Fibroblast of lung (primary cell): Measurements from ENCODE around the gene LCMT2. TPM values are rescaled to one million over a fixed set of nuclear protein-coding genes. Genes with fewer than 3 reads are reported as not detected.

Source experiments
- DNase-seq, 2 donors: peaks; one replicate each; pipeline versions ENCODE4 v3.0.0 to v3.0.0-alpha.2; 2010; ENCODE audit warnings: low read depth in 2 of 2
- H2AFZ ChIP-seq: 2 replicates; pipeline ENCODE4 v1.5.1; 2012; ENCODE audit warnings: low read length, control low read depth, inconsistent platforms
- H3K27ac ChIP-seq: 2 replicates; pipeline ENCODE4 v1.5.1; 2011; ENCODE audit warnings: low read length, control low read depth; ENCODE audit not compliant: insufficient read depth
- H3K27me3 ChIP-seq: 2 replicates; pipeline ENCODE4 v1.5.1; 2011; ENCODE audit warnings: mild to moderate bottlenecking, low read length; ENCODE audit not compliant: control insufficient read depth, insufficient read depth
- H3K36me3 ChIP-seq: 2 replicates; pipeline ENCODE4 v1.5.1; 2011; ENCODE audit warnings: low read length; ENCODE audit not compliant: control insufficient read depth, insufficient read depth
- H3K4me1 ChIP-seq: 2 replicates; pipeline ENCODE4 v1.5.1; 2011; ENCODE audit warnings: low read length; ENCODE audit not compliant: control insufficient read depth, insufficient read depth; ENCODE audit errors: extremely low read depth
- H3K4me2 ChIP-seq: 2 replicates; pipeline ENCODE4 v1.5.1; 2011; ENCODE audit warnings: low read length, control low read depth; ENCODE audit not compliant: insufficient read depth; ENCODE audit errors: extremely low read depth
- H3K4me3 ChIP-seq, 4 experiments: fragments of 200-600 bp in 1 of 4; sonication (generic) in 1 of 4; replicated peaks in 1 of 4; 2 replicates each; pipeline ENCODE4 v1.5.1; 2011 to 2016; ENCODE audit warnings: low read length in 4 of 4, low read depth in 3 of 4, mild to moderate bottlenecking in 3 of 4, control low read depth in 2 of 4, inconsistent platforms in 1 of 4, mixed read lengths in 1 of 4; ENCODE audit not compliant: insufficient read depth in 1 of 4; ENCODE audit errors: control extremely low read depth in 1 of 4
- H3K79me2 ChIP-seq: 2 replicates; pipeline ENCODE4 v1.5.1; 2012; ENCODE audit warnings: mild to moderate bottlenecking, low read length, inconsistent platforms; ENCODE audit not compliant: control insufficient read depth, insufficient read depth
- H3K9ac ChIP-seq: 2 replicates; pipeline ENCODE4 v1.5.1; 2011; ENCODE audit warnings: mild to moderate bottlenecking, low read length, control low read depth; ENCODE audit not compliant: insufficient read depth
- H3K9me3 ChIP-seq: 2 replicates; pipeline ENCODE4 v1.5.1; 2012; ENCODE audit warnings: low read depth, low read length; ENCODE audit not compliant: control insufficient read depth, insufficient read depth
- H4K20me1 ChIP-seq: 2 replicates; pipeline ENCODE4 v1.5.1; 2011; ENCODE audit warnings: low read length; ENCODE audit not compliant: control insufficient read depth, insufficient read depth; ENCODE audit errors: extremely low read depth
- CTCF ChIP-seq, 2 donors: IDR thresholded peaks in 1 of 2; conservative IDR thresholded peaks in 1 of 2; 1 replicate in 1 of 2; 2 replicates in 1 of 2; pipeline ENCODE4 v1.5.1; 2011 to 2012; ENCODE audit warnings: low read length in 2 of 2, control low read depth in 1 of 2, inconsistent platforms in 1 of 2, low read depth in 1 of 2, mild to moderate bottlenecking in 1 of 2
- EZH2 ChIP-seq: IDR thresholded peaks from 2 replicates; pipeline ENCODE4 v1.5.1; 2012; ENCODE audit warnings: low read length, control low read depth, mild to moderate bottlenecking; ENCODE audit errors: missing control alignments
- polyA plus RNA-seq, 2 donors: library from polyadenylated mRNA; depleted of rRNA in 1 of 2; stranded (reverse) in 1 of 2; unstranded in 1 of 2; fragments of >200 nt; gene quantifications; 2 replicates each; pipeline ENCODE4 v1.2.1, GENCODE V29; 2011 to 2012; ENCODE audit warnings: missing spikeins in 1 of 2
- total RNA-seq: library from RNA; depleted of rRNA; stranded (reverse); fragments of >200 nt; gene quantifications from 2 replicates; pipeline ENCODE4 v1.2.1, GENCODE V29; 2014

LCMT2 gene
- total and polyA plus RNA-seq, 2 donors (not counting 1 experiment from before 2014, with no cell fraction given) = 4.8 to 12.5 TPM

GRCh38 chr15:43302205-43302817 is 28.1 kb downstream of the LCMT2 start, which contains the start of gene TGM7:
Gene TGM7, minus strand, starts transcription at chr15:43302255.
- TF ChIP-seq EZH2 = no peak
- TF ChIP-seq CTCF (conservative IDR thresholded peaks at IDR 0.05 in 1 of 2, IDR thresholded peaks at IDR 0.05 in 1 of 2; ENCODE audit: low read depth in 1 of 2, low read length in 2 of 2) = no peak
- no peaks in the 10 kb centered on the region for H3K4me1 ChIP-seq
- no peak within 1 kb of the TSS for H3K9ac ChIP-seq
- no peak within 1 kb of the TSS for H3K4me3 ChIP-seq
- DNase-seq = no peak
- H3K36me3 ChIP-seq = no peaks in the 10 kb centered on the region
- H3K79me2 ChIP-seq = no peaks in the 10 kb centered on the region
- no peak within 1 kb of the TSS for H2AFZ ChIP-seq
- no peak within 1 kb of the TSS for H3K4me2 ChIP-seq
- H3K27ac ChIP-seq = no peak within 1 kb of the TSS
- no peaks in the 10 kb centered on the region for H3K9me3 ChIP-seq
- H3K27me3 ChIP-seq = peaks cover 16% of the 10 kb centered on the region
- H4K20me1 ChIP-seq = no peaks in the 10 kb centered on the region

GRCh38 chr15:43299884-43300283 is 30.5 kb downstream of the LCMT2 start:
- no peak overlapping the region for H3K4me2 ChIP-seq
- H3K79me2 ChIP-seq = no peaks in the 10 kb centered on the region
- no peak for DNase-seq
- H3K4me1 ChIP-seq = no peaks in the 10 kb centered on the region
- peaks cover 5% of the 10 kb centered on the region for H3K27me3 ChIP-seq
- no peak for TF ChIP-seq CTCF (conservative IDR thresholded peaks at IDR 0.05 in 1 of 2, IDR thresholded peaks at IDR 0.05 in 1 of 2; ENCODE audit: low read depth in 1 of 2, low read length in 2 of 2)
- TF ChIP-seq EZH2 = no peak
- H3K4me3 ChIP-seq = no peak overlapping the region
- H3K9ac ChIP-seq = no peak overlapping the region
- no peaks in the 10 kb centered on the region for H4K20me1 ChIP-seq
- H2AFZ ChIP-seq = no peak overlapping the region
- H3K9me3 ChIP-seq = no peaks in the 10 kb centered on the region
- H3K27ac ChIP-seq = no peak overlapping the region
- no peaks in the 10 kb centered on the region for H3K36me3 ChIP-seq

GRCh38 chr15:43299411-43299810 is 31.0 kb downstream of the LCMT2 start:
- no peaks in the 10 kb centered on the region for H3K4me1 ChIP-seq
- peaks cover 8% of the 10 kb centered on the region for H3K27me3 ChIP-seq
- H3K9ac ChIP-seq = no peak overlapping the region
- no peaks in the 10 kb centered on the region for H3K9me3 ChIP-seq
- no peak for DNase-seq
- H3K79me2 ChIP-seq = no peaks in the 10 kb centered on the region
- H2AFZ ChIP-seq = no peak overlapping the region
- H3K4me2 ChIP-seq = no peak overlapping the region
- no peak overlapping the region for H3K27ac ChIP-seq
- H3K36me3 ChIP-seq = no peaks in the 10 kb centered on the region
- TF ChIP-seq EZH2 = no peak
- TF ChIP-seq CTCF (conservative IDR thresholded peaks at IDR 0.05 in 1 of 2, IDR thresholded peaks at IDR 0.05 in 1 of 2; ENCODE audit: low read depth in 1 of 2, low read length in 2 of 2) = no peak
- H3K4me3 ChIP-seq = no peak overlapping the region
- H4K20me1 ChIP-seq = no peaks in the 10 kb centered on the region
